Stimulated activated CD4-positive, alpha-beta T cell treated with anti-CD3 and anti-CD28 coated beads, TNF-alpha, amount 100 ng/mL, for 4 hours (primary cell): ENCODE results near the gene PTPN2.

Source experiments
- DNase-seq, 3 experiments: peaks; one replicate each; pipeline ENCODE4 v3.0.0-alpha.2; 2020; ENCODE audit warnings: low read depth in 3 of 3

The PTPN2 gene

GRCh38 chr18:12745095-12745795 is 138.8 kb downstream of the PTPN2 start:
- no peak for DNase-seq

- DNase-seq, result no peak
These were observed 139.9 kb downstream of the PTPN2 start for GRCh38 chr18:12744103-12744502.

- DNase-seq, result no peak
These were observed 141.6 kb downstream of the PTPN2 start for GRCh38 chr18:12742453-12742852.
